Uterus (tissue), 2 donors: ENCODE results near the gene CCDC91.

Source experiments
- POLR2A ChIP-seq, 2 donors: fragments of 450-650 bp; IDR thresholded peaks; one replicate each; pipeline ENCODE4 v1.6.1; 2016; ENCODE audit warnings: antibody characterized with exemption in 2 of 2, mild to moderate bottlenecking in 1 of 2, moderate library complexity in 1 of 2
- TF ChIP-seq, protein P1 (sequence below), 4 experiments: fragments of 200-600 bp in 2 of 4; fragments of 450-650 bp in 2 of 4; sonication (generic) in 2 of 4; IDR thresholded peaks; one replicate each; pipeline ENCODE4 v1.5.1; 2016 to 2019; ENCODE audit warnings: antibody characterized with exemption in 4 of 4, mild to moderate bottlenecking in 2 of 4, moderate library complexity in 1 of 4

DNA sequence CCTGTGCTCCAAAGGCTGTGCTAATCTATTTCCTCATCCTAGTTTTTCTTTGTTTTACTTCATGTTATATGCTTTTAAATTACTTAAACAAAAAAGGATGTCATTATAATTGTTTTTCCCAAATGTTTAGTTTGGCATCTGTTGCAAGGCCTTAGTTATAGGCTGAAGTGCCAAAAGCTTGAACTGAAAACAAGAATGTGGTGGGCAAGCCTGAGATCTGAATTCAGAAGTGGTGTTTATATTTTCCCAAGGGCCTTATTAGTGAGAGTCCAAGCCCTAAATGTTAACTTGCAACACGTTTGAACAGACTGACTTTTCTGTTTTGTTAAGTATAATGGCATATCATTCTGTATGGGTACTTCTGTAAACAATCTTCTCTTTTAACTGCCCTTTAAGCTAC lies 326.8 kb downstream of the CCDC91 start:
- TF ChIP-seq, protein P1, sequence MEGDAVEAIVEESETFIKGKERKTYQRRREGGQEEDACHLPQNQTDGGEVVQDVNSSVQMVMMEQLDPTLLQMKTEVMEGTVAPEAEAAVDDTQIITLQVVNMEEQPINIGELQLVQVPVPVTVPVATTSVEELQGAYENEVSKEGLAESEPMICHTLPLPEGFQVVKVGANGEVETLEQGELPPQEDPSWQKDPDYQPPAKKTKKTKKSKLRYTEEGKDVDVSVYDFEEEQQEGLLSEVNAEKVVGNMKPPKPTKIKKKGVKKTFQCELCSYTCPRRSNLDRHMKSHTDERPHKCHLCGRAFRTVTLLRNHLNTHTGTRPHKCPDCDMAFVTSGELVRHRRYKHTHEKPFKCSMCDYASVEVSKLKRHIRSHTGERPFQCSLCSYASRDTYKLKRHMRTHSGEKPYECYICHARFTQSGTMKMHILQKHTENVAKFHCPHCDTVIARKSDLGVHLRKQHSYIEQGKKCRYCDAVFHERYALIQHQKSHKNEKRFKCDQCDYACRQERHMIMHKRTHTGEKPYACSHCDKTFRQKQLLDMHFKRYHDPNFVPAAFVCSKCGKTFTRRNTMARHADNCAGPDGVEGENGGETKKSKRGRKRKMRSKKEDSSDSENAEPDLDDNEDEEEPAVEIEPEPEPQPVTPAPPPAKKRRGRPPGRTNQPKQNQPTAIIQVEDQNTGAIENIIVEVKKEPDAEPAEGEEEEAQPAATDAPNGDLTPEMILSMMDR (IDR thresholded peaks at IDR 0.05), result no peak
- TF ChIP-seq POLR2A (IDR thresholded peaks at IDR 0.05), result no peak
